HEK293 (cell line): Measurements from ENCODE around the gene COL15A1.
A peak's percentile ranks its signal among the peaks of the same experiment; 100 is the strongest.

ENCODE experiments used
- CTCF ChIA-PET: fragments of 350-600 bp; formaldehyde crosslinking; extraction: SDS; loops from one replicate; lab custom pipeline; 2021; ENCODE audit warnings: antibody characterized with exemption; lab: Yijun Ruan, JAX
- POLR2A ChIA-PET: fragments of 300-600 bp; formaldehyde crosslinking; extraction: SDS; loops from one replicate; lab custom pipeline; 2020; ENCODE audit warnings: antibody characterized with exemption, inconsistent platforms; lab: Yijun Ruan, JAX
- H3K27ac ChIP-seq: fragments of 200-500 bp; sonication (Bioruptor generic); 2 replicates; pipeline ENCODE4 v1.5.1; 2014; ENCODE audit warnings: low read depth, low read length, control low read depth, inconsistent platforms; ENCODE audit errors: extremely low read depth
- H3K36me3 ChIP-seq, 2 experiments: fragments of 200-500 bp in 1 of 2; sonication (Bioruptor generic) in 1 of 2; 1 replicate in 1 of 2; 2 replicates in 1 of 2; pipeline ENCODE4 v1.5.1; 2014 to 2017; ENCODE audit warnings: inconsistent platforms in 2 of 2, low read length in 2 of 2; ENCODE audit not compliant: control insufficient read depth in 2 of 2, insufficient read depth in 1 of 2
- H3K4me1 ChIP-seq: fragments of 200-500 bp; sonication (Bioruptor generic); 2 replicates; pipeline ENCODE4 v1.5.1; 2014; ENCODE audit warnings: mild to moderate bottlenecking, low read length, inconsistent platforms; ENCODE audit not compliant: control insufficient read depth, insufficient read depth
- H3K4me3 ChIP-seq: 2 replicates; pipeline ENCODE4 v1.5.1; 2011; ENCODE audit warnings: low read depth, mild to moderate bottlenecking, control low read depth, low read length, moderate library complexity
- H3K9me3 ChIP-seq: fragments of 200-500 bp; sonication (Bioruptor generic); 2 replicates; pipeline ENCODE4 v1.5.1; 2014; ENCODE audit warnings: low read depth, low read length, inconsistent platforms; ENCODE audit not compliant: control insufficient read depth, insufficient read depth
- SETDB1 ChIP-seq: IDR thresholded peaks from one replicate; pipeline ENCODE4 v1.6.1; 2017; ENCODE audit warnings: mild to moderate bottlenecking, low read length, moderate library complexity, mixed read lengths; ENCODE audit not compliant: insufficient read length
- SP7 ChIP-seq: fragments of 450-650 bp; formaldehyde crosslinking; IDR thresholded peaks from 2 replicates; pipeline ENCODE4 v1.5.1; 2016; ENCODE audit warnings: missing biosample characterization, missing genetic modification characterization
- ZBTB11 ChIP-seq: fragments of 450-650 bp; formaldehyde crosslinking; conservative IDR thresholded peaks from 2 replicates; pipeline ENCODE4 v1.5.1; 2016; ENCODE audit warnings: low read depth, missing biosample characterization, missing genetic modification characterization
- ZFP3 ChIP-seq: fragments of 450-650 bp; formaldehyde crosslinking; IDR thresholded peaks from 2 replicates; pipeline ENCODE4 v1.5.1; 2016; ENCODE audit warnings: low read depth, missing biosample characterization, missing genetic modification characterization
- ZNF121 ChIP-seq: fragments of 450-650 bp; formaldehyde crosslinking; IDR thresholded peaks from 2 replicates; pipeline ENCODE4 v1.5.1; 2016; ENCODE audit warnings: missing biosample characterization, missing genetic modification characterization
- ZNF16 ChIP-seq: fragments of 450-650 bp; formaldehyde crosslinking; IDR thresholded peaks from 2 replicates; pipeline ENCODE4 v1.5.1; 2016; ENCODE audit warnings: low read depth, missing biosample characterization, missing genetic modification characterization
- ZNF175 ChIP-seq: fragments of 450-650 bp; formaldehyde crosslinking; IDR thresholded peaks from 2 replicates; pipeline ENCODE4 v1.5.1; 2016; ENCODE audit warnings: missing biosample characterization, missing genetic modification characterization
- ZNF19 ChIP-seq: fragments of 450-650 bp; formaldehyde crosslinking; IDR thresholded peaks from 2 replicates; pipeline ENCODE4; 2016; ENCODE audit warnings: missing biosample characterization, missing genetic modification characterization, low read depth
- ZNF223 ChIP-seq: fragments of 450-650 bp; formaldehyde crosslinking; IDR thresholded peaks from 2 replicates; pipeline ENCODE4 v1.5.1; 2016; ENCODE audit warnings: missing biosample characterization, missing genetic modification characterization
- ZNF394 ChIP-seq: fragments of 450-650 bp; formaldehyde crosslinking; IDR thresholded peaks from 2 replicates; pipeline ENCODE4 v1.5.1; 2016; ENCODE audit warnings: missing biosample characterization, missing genetic modification characterization, mild to moderate bottlenecking, moderate library complexity, borderline replicate concordance
- ZNF404 ChIP-seq: fragments of 450-650 bp; formaldehyde crosslinking; IDR thresholded peaks from 2 replicates; pipeline ENCODE4 v1.5.1; 2017; ENCODE audit warnings: missing biosample characterization, missing genetic modification characterization
- ZNF426 ChIP-seq: fragments of 450-650 bp; formaldehyde crosslinking; IDR thresholded peaks from 2 replicates; pipeline ENCODE4 v1.5.1; 2017; ENCODE audit warnings: missing biosample characterization, missing genetic modification characterization, mild to moderate bottlenecking, inconsistent platforms, moderate library complexity
- ZNF433 ChIP-seq: fragments of 450-650 bp; formaldehyde crosslinking; IDR thresholded peaks from 2 replicates; pipeline ENCODE4 v1.5.1; 2016; ENCODE audit warnings: missing biosample characterization, missing genetic modification characterization, low read depth
- ZNF473 ChIP-seq: fragments of 450-650 bp; formaldehyde crosslinking; IDR thresholded peaks from 2 replicates; pipeline ENCODE4 v1.5.1; 2017; ENCODE audit warnings: missing biosample characterization, missing genetic modification characterization
- ZNF585B ChIP-seq: fragments of 450-650 bp; formaldehyde crosslinking; IDR thresholded peaks from 2 replicates; pipeline ENCODE4 v1.5.1; 2016; ENCODE audit warnings: missing biosample characterization, missing genetic modification characterization
- ZNF596 ChIP-seq: fragments of 450-650 bp; IDR thresholded peaks from 2 replicates; pipeline ENCODE4 v1.5.0; 2018; ENCODE audit warnings: missing biosample characterization, mild to moderate bottlenecking, missing genetic modification characterization, moderate library complexity
- ZNF624 ChIP-seq: fragments of 450-650 bp; formaldehyde crosslinking; IDR thresholded peaks from 2 replicates; pipeline ENCODE4 v1.5.1; 2017; ENCODE audit warnings: missing biosample characterization, missing genetic modification characterization
- ZNF645 ChIP-seq: fragments of 450-650 bp; formaldehyde crosslinking; IDR thresholded peaks from 2 replicates; pipeline ENCODE4; 2016; ENCODE audit warnings: missing biosample characterization, missing genetic modification characterization
- ZNF658 ChIP-seq: fragments of 450-650 bp; formaldehyde crosslinking; IDR thresholded peaks from 2 replicates; pipeline ENCODE4; 2016; ENCODE audit warnings: missing biosample characterization, missing genetic modification characterization
- ZNF660 ChIP-seq: fragments of 450-650 bp; IDR thresholded peaks from 2 replicates; pipeline ENCODE4 v1.5.1; 2018; ENCODE audit warnings: missing biosample characterization, mild to moderate bottlenecking, missing genetic modification characterization
- ZSCAN23 ChIP-seq: fragments of 450-650 bp; formaldehyde crosslinking; IDR thresholded peaks from 2 replicates; pipeline ENCODE4 v1.5.1; 2016; ENCODE audit warnings: missing biosample characterization, missing genetic modification characterization
- TF ChIP-seq, protein P1 (sequence below): fragments of 450-650 bp; formaldehyde crosslinking; IDR thresholded peaks from 2 replicates; pipeline ENCODE4 v1.5.1; 2016; ENCODE audit warnings: missing biosample characterization, missing genetic modification characterization, borderline replicate concordance

The COL15A1 gene

DNA sequence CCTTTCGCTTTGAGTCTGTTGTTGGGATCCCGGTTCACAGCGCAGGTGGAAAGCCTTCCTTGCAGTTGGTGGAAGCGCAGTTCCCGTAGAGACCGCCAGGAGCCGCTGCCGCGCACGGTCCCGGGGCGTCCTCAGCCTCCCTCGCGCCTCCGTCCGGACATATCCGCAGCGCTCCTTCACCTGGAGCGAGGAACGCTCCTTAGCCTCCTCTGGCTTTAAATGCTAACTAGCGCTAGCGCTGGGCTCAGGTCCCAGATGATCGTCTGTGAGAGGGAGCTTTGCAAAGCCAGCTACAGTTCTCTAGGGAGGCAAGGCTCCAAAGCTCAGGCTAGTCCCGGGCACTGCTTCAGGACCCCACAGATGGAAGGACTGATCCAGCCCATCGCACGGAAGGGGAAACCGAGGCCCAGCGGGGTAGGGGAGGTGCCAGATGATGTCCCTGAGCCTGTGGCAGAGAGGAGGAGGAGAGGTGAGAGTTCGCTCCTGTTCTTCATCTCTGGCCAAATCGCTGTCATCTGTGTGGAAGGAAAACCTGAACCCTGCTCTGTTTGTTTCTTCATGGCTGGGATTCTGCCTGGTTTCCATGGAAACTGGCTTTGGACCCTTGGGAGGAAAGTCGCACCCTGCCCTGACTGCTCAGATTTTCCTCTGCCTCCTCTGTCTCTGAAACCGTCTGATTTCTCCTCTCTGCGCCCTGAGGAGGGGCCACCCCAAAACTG is 31.4 kb downstream of the COL15A1 start (continued):
- TF ChIP-seq, protein P1, sequence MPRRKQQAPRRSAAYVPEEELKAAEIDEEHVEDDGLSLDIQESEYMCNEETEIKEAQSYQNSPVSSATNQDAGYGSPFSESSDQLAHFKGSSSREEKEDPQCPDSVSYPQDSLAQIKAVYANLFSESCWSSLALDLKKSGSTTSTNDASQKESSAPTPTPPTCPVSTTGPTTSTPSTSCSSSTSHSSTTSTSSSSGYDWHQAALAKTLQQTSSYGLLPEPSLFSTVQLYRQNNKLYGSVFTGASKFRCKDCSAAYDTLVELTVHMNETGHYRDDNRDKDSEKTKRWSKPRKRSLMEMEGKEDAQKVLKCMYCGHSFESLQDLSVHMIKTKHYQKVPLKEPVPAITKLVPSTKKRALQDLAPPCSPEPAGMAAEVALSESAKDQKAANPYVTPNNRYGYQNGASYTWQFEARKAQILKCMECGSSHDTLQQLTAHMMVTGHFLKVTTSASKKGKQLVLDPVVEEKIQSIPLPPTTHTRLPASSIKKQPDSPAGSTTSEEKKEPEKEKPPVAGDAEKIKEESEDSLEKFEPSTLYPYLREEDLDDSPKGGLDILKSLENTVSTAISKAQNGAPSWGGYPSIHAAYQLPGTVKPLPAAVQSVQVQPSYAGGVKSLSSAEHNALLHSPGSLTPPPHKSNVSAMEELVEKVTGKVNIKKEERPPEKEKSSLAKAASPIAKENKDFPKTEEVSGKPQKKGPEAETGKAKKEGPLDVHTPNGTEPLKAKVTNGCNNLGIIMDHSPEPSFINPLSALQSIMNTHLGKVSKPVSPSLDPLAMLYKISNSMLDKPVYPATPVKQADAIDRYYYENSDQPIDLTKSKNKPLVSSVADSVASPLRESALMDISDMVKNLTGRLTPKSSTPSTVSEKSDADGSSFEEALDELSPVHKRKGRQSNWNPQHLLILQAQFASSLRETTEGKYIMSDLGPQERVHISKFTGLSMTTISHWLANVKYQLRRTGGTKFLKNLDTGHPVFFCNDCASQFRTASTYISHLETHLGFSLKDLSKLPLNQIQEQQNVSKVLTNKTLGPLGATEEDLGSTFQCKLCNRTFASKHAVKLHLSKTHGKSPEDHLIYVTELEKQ (tag by site-specific recombination) = no peak
- TF ChIP-seq ZNF223 (tag by site-specific recombination) (no peak), ZNF660 (tag by site-specific recombination) (0 out of 2 replicates have a peak, but pooled peaks have one; percentile 53), ZNF473 (no peak), ZNF596 (tag by site-specific recombination) (no peak), ZNF624 (tag by site-specific recombination) (no peak), ZNF121 (tag by site-specific recombination) (no peak), ZNF645 (tag by site-specific recombination) (no peak), ZNF16 (tag by site-specific recombination) (no peak), ZFP3 (tag by site-specific recombination) (no peak), ZNF175 (no peak), ZNF19 (no peak), SP7 (tag by site-specific recombination) (no peak), ZNF658 (tag by site-specific recombination) (no peak), ZNF404 (tag by site-specific recombination) (no peak), ZNF426 (tag by site-specific recombination) (no peak), SETDB1 (no peak), ZNF433 (tag by site-specific recombination) (no peak)

DNA sequence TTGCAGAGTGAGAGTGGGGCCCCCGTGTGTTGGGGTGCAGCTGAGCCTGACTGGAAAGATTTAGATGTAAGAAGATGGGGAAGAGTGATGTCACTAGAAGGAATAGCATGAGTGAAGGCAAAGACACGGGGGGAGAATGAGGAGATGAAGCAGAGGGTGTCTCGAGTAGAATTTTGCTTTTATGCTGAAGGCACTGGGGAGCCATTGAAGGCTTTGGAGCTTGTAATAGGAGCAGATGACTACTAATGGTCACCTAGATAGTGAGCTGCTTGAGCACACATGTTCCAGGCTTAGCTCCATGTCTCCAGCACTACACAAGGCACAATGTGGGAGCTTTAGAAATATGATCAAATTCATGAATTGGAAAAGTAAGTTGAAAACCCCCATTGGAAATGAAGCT is 32.1 kb downstream of the COL15A1 start:
- Histone ChIP-seq H3K4me3 (no peak overlapping the region), H3K27ac (no peak overlapping the region), H3K9me3 (no peaks in the 10 kb centered on the region), H3K4me1 (no peaks in the 10 kb centered on the region), H3K36me3 (no peaks in the 10 kb centered on the region)
- ChIA-PET CTCF (interaction anchor here (0.6 to 5.5 kb wide), 15 partner anchors 8 to 1032 kb away, joined by 3 to 51 read pairs (median 4); no protein-coding TSS in a partner anchor), POLR2A (no interaction called here)
- TF ChIP-seq ZNF394 (tag by site-specific recombination) (no peak), ZNF16 (tag by site-specific recombination) (peak; percentile 61)

GRCh38 chr9:98977246-98977714 is 33.6 kb downstream of the COL15A1 start:
- Histone ChIP-seq H3K36me3 (no peaks in the 10 kb centered on the region), H3K4me1 (no peaks in the 10 kb centered on the region), H3K27ac (no peak overlapping the region), H3K4me3 (no peak overlapping the region), H3K9me3 (no peaks in the 10 kb centered on the region)
- CTCF ChIA-PET = interaction anchor here (0.6 to 2.3 kb wide), 6 partner anchors 11 to 164 kb away, joined by 3 to 20 read pairs (median 4); no protein-coding TSS in a partner anchor
- TF ChIP-seq ZBTB11 (tag by site-specific recombination) (no peak), ZNF585B (tag by site-specific recombination) (no peak), ZSCAN23 (tag by site-specific recombination) (no peak)
- POLR2A ChIA-PET = no interaction called here
